Stimulated activated CD4-positive, alpha-beta T cell treated with anti-CD3 and anti-CD28 coated beads, Interleukin-2, amount 100 ng/mL, for 48 hours (primary cell): Measurements from ENCODE around the gene ITIH5.
"Not testable (repeated sequence)": the region's sequence is repeated elsewhere in the genome, so short reads cannot be mapped to it uniquely, and the experiment has no call there.

Source experiments
- DNase-seq, 2 donors: peaks; one replicate each; pipeline ENCODE4 v3.0.0-alpha.2; 2020

ITIH5 gene

GRCh38 chr10:7687228-7687907 is 20.6 kb upstream of the ITIH5 start:
- DNase-seq, result peak; percentile 65 to 68

GRCh38 chr10:7686351-7687171 is 19.8 kb upstream of the ITIH5 start:
- no peak for DNase-seq

DNA sequence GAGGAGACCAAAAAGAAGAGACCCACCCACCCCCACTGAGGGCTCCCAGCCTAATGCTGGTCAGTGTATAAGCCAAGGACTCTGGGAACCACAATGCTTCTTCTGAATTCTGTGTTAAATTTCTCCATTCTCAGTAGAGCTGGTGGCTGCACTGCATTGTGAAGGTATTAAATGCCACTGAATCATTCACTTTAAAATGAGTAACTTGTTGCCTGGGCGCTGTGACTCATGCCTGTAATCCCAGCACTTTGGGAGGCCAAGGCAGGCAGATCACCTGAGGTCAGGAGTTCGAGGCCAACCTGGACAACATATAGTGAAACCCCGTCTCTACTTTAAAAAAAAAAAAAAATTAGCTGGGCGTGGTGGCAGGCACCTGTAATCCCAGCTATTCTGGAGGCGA is 13.3 kb upstream of the ITIH5 start:
- not testable (repeated sequence) for DNase-seq

DNA sequence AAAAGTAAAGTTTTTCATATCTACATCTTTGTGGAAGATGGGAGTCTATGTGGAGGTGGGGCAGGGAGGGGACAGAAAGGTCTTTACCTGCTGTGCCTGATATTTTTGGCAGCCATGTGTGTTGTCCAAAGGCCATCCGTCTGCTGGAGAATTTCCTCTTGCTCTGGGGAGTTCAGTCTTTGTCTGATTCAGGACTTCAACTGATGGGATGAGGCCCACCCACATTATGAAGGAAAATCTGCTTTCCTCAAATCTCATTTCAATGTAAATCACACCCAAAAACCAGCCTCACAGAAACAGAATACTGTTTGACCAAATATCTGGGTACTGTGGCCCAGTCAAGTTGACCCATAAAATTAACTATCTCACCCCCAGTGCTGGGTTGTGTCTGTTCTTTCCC is 12.5 kb upstream of the ITIH5 start:
- DNase-seq, result no peak

GRCh38 chr10:7672341-7673134 is 5.8 kb upstream of the ITIH5 start:
- no peak for DNase-seq

- no peak for DNase-seq
Measured at GRCh38 chr10:7670157-7670556, 3.4 kb upstream of the ITIH5 start.

GRCh38 chr10:7667262-7668141 is 736 bp upstream of the ITIH5 start:
- DNase-seq, result no peak

GRCh38 chr10:7665767-7666166 is 999 bp downstream of the ITIH5 start:
- no peak for DNase-seq

DNA sequence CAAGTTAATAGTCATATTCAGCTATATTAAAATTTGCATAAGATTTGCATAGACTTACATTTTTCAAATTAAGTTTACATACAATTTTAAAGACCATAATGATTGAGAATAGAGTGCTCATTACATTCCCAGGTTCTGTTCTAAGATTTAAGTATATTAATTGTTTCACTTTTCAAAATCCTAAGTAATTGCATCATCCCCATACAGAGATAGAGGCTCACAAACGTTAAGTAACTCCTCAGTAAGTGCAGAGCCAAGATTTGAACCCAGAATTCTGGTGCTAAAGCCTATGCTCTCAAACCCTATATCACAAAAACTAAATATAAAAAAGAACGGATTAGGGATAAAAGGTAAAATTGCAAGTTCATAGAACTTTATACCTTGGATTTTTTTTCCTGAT is 2.1 kb downstream of the ITIH5 start:
- no peak for DNase-seq

DNA sequence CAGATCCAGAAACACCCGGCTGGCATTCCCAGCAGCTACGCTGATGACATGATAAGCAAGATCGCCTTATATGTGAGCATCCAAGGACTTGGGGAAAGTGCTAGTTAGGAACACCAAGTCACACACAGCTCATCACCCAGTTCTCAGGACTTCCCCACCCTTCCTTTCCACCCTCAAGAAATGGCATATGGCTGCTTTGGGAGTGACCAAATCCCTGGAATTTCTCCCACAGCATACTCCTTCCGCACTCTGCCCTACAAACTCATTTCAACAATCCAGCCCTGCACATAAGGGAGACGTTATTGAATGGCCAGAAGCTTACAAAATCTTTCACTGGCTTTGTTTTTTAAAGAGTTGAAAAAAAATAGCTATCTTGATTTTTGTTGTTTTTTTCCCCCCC is 4.2 kb downstream of the ITIH5 start:
- no peak for DNase-seq

DNA sequence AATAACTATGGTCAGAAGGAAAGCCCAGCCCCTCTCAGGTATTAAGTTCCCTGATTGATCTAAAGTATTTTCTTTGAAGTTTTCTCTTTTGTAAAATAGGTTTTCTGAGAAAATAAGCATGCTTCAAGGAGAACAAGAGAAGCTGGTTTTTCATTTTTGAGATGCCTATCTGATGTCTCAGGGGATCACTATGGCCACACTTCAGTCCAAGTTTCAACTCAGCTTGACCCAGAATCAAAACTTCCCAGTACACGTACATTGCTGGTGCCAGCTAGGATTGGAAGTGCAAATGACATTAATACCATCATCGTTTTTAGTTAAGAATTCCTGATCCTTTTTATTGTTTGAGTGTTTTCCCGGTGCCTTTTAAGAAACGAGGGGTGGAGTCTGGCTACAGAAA is 7.2 kb downstream of the ITIH5 start:
- no peak for DNase-seq

GRCh38 chr10:7657552-7657951 is 9.2 kb downstream of the ITIH5 start:
- no peak for DNase-seq

- not testable (repeated sequence) for DNase-seq
Measured at GRCh38 chr10:7657079-7657478, 9.7 kb downstream of the ITIH5 start.

DNA sequence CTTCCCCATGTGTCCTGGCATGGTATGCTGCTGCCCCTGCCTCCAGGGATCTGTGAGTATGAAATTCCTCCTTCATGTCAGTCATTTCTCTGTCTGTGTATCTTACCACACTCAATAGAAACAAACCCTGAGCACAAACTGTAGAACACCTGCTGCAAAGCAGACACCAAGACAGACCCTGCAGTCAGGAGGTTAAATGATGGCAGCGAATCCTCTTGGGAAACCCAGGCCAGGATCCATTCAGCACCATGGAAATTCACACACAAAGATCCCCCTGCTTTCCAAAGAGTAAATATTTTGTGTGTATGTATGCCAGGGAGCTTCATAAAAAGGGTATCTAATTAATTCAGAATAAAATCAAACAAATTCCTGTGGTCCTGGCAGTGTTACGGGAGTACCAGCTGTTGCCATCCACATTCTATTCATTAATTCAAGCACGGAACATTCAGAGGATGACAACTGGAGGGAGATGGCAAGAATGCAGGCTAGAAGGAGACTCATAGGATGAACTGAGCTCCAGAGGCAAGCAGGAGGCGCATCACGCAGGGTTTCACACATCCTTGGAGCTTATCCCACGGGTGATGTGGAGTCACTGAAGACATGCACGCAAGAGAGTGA is 14.8 kb downstream of the ITIH5 start:
- DNase-seq, result no peak

DNA sequence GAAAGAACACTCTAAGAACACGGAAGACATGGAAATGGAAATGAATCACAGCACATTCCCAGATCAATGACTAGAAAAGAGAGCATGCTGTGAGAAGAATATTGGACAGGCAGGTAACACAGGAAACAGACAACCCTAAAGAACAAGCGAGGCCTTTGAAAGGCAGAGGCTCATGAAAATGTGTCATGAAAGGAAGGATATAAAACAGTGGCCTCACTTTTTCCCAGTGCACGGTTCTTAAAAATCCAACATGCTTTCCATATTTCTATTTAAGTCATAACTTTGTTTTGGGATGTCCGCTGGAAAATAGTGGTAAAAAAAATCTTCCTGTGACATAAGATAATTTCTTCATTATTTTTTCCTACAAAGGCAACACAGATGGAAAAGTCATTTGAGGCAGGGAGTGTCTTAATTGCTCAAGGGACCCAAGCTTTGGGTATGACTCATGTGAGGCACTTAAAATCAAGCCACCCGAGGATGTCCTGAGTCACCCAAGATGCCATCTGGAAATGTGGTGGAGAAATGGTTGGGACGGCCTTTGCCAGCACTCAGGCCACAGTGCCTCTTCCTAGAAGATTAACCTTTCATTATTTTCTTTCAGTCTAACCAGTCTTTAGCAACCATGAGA is 17.0 kb downstream of the ITIH5 start:
- DNase-seq, result no peak

DNA sequence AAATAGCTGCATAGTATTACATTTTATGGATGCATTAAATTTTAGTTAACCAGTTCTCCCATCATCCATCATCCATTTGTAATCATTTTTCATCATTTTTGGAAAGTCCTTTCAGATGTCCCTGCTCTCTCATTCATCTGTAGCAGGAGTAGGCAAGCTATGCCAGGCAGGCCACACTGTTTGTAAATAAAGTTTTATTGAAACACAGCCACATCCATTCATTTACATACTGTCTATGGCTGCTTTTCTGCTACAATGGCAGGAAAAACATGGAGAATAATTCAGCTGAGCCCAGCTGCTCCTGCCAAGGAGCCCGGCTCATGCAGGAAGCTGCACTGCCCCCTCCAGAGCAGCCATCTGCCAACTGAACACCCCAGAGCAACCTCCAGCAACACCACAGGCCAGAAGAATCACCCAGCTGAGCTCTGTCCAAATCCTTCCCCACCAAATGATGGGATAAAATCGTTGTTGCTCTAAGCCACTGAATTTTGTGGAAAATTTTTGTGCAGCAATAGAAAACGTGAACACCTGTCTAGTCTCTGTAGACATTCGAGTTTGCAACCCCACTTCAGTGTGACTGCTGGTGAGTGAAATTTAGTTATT is 19.6 kb downstream of the ITIH5 start:
- DNase-seq, result no peak

DNA sequence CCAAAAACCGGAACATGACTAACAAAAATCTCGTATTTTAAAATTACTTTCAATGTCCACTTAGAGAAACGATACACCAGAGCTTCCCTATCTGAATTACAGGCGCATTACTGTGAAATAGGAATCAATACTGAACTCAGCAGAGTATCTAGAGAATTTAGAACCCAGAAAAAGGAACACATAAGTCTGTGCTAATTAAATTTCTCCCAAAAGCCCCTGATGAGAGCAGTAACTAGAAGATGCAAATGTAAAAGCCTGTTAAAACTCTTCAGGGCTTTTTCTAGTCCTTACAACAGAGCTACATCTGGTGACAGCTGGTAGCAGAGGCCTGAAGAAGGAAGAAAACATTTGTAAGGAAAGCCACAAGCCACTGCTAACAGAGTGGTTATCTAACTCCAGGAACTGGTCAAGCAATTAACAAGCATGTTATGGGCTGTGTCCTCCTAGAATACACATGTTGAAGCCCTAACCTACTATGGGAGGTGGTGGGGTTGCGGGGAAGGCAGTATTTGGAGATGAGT is 24.2 kb downstream of the ITIH5 start:
- no peak for DNase-seq

- no peak for DNase-seq
Measured at GRCh38 chr10:7635408-7636125, 31.2 kb downstream of the ITIH5 start.

- no peak for DNase-seq
Measured at GRCh38 chr10:7634142-7634894, 32.4 kb downstream of the ITIH5 start.

GRCh38 chr10:7626283-7626682 is 40.5 kb downstream of the ITIH5 start:
- DNase-seq, result no peak
